H1 (cell line): Measurements from ENCODE around the gene RERE. TPM values are rescaled to one million over a fixed set of nuclear protein-coding genes. Genes with fewer than 3 reads are reported as not detected.

Experiments
- CTCF ChIA-PET: fragments of 300-600 bp; sonication (Branson Sonifier 250); formaldehyde crosslinking; loops from one replicate; lab custom pipeline; 2021; ENCODE audit not compliant: partially characterized antibody; lab: Charles Lee
- POLR2A ChIA-PET: fragments of 300-600 bp; sonication (Branson Sonifier 250); formaldehyde crosslinking; loops from one replicate; lab custom pipeline; 2021; ENCODE audit warnings: inconsistent platforms; ENCODE audit not compliant: partially characterized antibody; lab: Charles Lee
- DNase-seq, 2 experiments: peaks; one replicate each; pipeline versions ENCODE4 v3.0.0 to v3.0.0-alpha.2; 2010 to 2022; ENCODE audit warnings: low spot score in 2 of 2, low read depth in 1 of 2, mixed read lengths in 1 of 2
- FAIRE-seq: peaks from 2 replicates; lab custom pipeline; 2011; peaks lifted over from hg19 to GRCh38; lab: Jason Lieb, UNC
- H2AFZ ChIP-seq: 2 replicates; pipeline ENCODE4 v1.8.1; 2012; ENCODE audit warnings: low read length, inconsistent platforms
- H2AK5ac ChIP-seq: 2 replicates; pipeline ENCODE4 v1.6.1; 2013; ENCODE audit warnings: low read depth, low read length
- H2BK120ac ChIP-seq: replicated peaks from 2 replicates; pipeline ENCODE3; 2013; ENCODE audit warnings: low read depth, low read length, inconsistent platforms
- H2BK12ac ChIP-seq: 2 replicates; pipeline ENCODE4 v1.6.1; 2013; ENCODE audit warnings: low read depth, low read length
- H2BK15ac ChIP-seq: 2 replicates; pipeline ENCODE4 v1.6.1; 2013; ENCODE audit warnings: low read length
- H2BK20ac ChIP-seq: 2 replicates; pipeline ENCODE4 v1.6.1; 2013; ENCODE audit warnings: low read length
- H2BK5ac ChIP-seq: 2 replicates; pipeline ENCODE4 v1.6.1; 2013; ENCODE audit warnings: low read depth, low read length
- H3K14ac ChIP-seq: 2 replicates; pipeline ENCODE4 v1.6.1; 2013; ENCODE audit warnings: inconsistent platforms; ENCODE audit not compliant: insufficient read length
- H3K18ac ChIP-seq: 2 replicates; pipeline ENCODE4 v1.6.1; 2013; ENCODE audit warnings: low read length; ENCODE audit errors: extremely low read depth
- H3K23ac ChIP-seq: 2 replicates; pipeline ENCODE4 v1.6.1; 2013; ENCODE audit warnings: inconsistent platforms; ENCODE audit not compliant: insufficient read length
- H3K23me2 ChIP-seq: 2 replicates; pipeline ENCODE4 v1.6.1; 2013; ENCODE audit warnings: low read depth, low read length
- H3K27ac ChIP-seq: 2 replicates; pipeline ENCODE4 v1.6.1; 2011; ENCODE audit warnings: low read depth, low read length, inconsistent platforms
- H3K27me3 ChIP-seq, 4 experiments: replicated peaks in 1 of 4; 1 replicate in 1 of 4; 2 replicates in 3 of 4; pipeline versions ENCODE4 v1.6.1 to v1.8.1; 2011 to 2013; ENCODE audit warnings: low read length in 3 of 4, mild to moderate bottlenecking in 3 of 4, inconsistent platforms in 2 of 4, mixed read lengths in 2 of 4, moderate library complexity in 1 of 4; ENCODE audit not compliant: control insufficient read depth in 3 of 4, insufficient read depth in 3 of 4; ENCODE audit errors: extremely low read depth in 1 of 4
- H3K36me3 ChIP-seq, 4 experiments: 2 replicates each; pipeline versions ENCODE4 v1.6.1 to v1.8.1; 2011 to 2013; ENCODE audit warnings: mild to moderate bottlenecking in 4 of 4, low read length in 3 of 4, moderate library complexity in 2 of 4, control low read depth in 1 of 4, inconsistent platforms in 1 of 4; ENCODE audit not compliant: insufficient read depth in 4 of 4, control insufficient read depth in 2 of 4
- H3K4ac ChIP-seq: replicated peaks from 2 replicates; pipeline ENCODE3; 2013; ENCODE audit warnings: low read length, low read depth, mixed read lengths, inconsistent platforms; ENCODE audit not compliant: insufficient read length
- H3K4me1 ChIP-seq, 4 experiments: replicated peaks in 1 of 4; 1 replicate in 1 of 4; 2 replicates in 3 of 4; pipeline versions ENCODE4 v1.6.1 to v1.8.1; 2011 to 2013; ENCODE audit warnings: low read length in 3 of 4, inconsistent platforms in 2 of 4, mixed read lengths in 1 of 4; ENCODE audit not compliant: insufficient read depth in 4 of 4, control insufficient read depth in 3 of 4
- H3K4me2 ChIP-seq, 2 experiments: 2 replicates each; pipeline versions ENCODE4 v1.6.1 to v1.8.1; 2011 to 2013; ENCODE audit warnings: low read depth in 2 of 2, low read length in 2 of 2, control low read depth in 1 of 2, inconsistent platforms in 1 of 2, mild to moderate bottlenecking in 1 of 2; ENCODE audit not compliant: insufficient read depth in 1 of 2
- H3K4me3 ChIP-seq, 4 experiments: fragments of 200-600, 300-600 bp in 1 of 4; sonication (generic), shearing (Covaris generic), sonication (Bioruptor Twin) in 1 of 4; 2 replicates each; pipeline versions ENCODE4 v1.5.1 to v1.8.1; 2011 to 2016; ENCODE audit warnings: low read length in 4 of 4, low read depth in 3 of 4, control low read depth in 2 of 4, inconsistent platforms in 2 of 4, mild to moderate bottlenecking in 2 of 4, mixed read lengths in 1 of 4, moderate library complexity in 1 of 4; ENCODE audit not compliant: insufficient read depth in 2 of 4; ENCODE audit errors: extremely low read depth in 1 of 4
- H3K56ac ChIP-seq: replicated peaks from 2 replicates; pipeline ENCODE3; 2013; ENCODE audit warnings: low read depth, mild to moderate bottlenecking, mixed read lengths, low read length, inconsistent platforms; ENCODE audit not compliant: insufficient read length
- H3K79me1 ChIP-seq: 2 replicates; pipeline ENCODE4 v1.6.1; 2013; ENCODE audit warnings: low read depth, low read length, control low read depth
- H3K79me2 ChIP-seq, 2 experiments: 2 replicates each; pipeline versions ENCODE4 v1.6.1 to v1.8.1; 2012 to 2013; ENCODE audit warnings: low read length in 2 of 2, mild to moderate bottlenecking in 2 of 2, inconsistent platforms in 1 of 2; ENCODE audit not compliant: insufficient read depth in 2 of 2, control insufficient read depth in 1 of 2
- H3K9ac ChIP-seq, 4 experiments: replicated peaks in 1 of 4; 1 replicate in 1 of 4; 2 replicates in 3 of 4; pipeline versions ENCODE4 v1.6.1 to v1.8.1; 2011 to 2013; ENCODE audit warnings: low read depth in 3 of 4, low read length in 3 of 4, control low read depth in 2 of 4, mild to moderate bottlenecking in 2 of 4, moderate library complexity in 2 of 4, inconsistent platforms in 1 of 4; ENCODE audit errors: extremely low read depth in 1 of 4
- H3K9me3 ChIP-seq, 2 experiments: 2 replicates each; pipeline versions ENCODE4 v1.6.1 to v1.8.1; 2012 to 2013; ENCODE audit warnings: mild to moderate bottlenecking in 2 of 2, moderate library complexity in 2 of 2, control low read depth in 1 of 2, inconsistent platforms in 1 of 2, low read depth in 1 of 2, low read length in 1 of 2, mixed read lengths in 1 of 2; ENCODE audit not compliant: insufficient read depth in 2 of 2
- H4K20me1 ChIP-seq, 2 experiments: replicated peaks in 1 of 2; 2 replicates each; pipeline versions ENCODE3 to v1.8.1; 2011 to 2013; ENCODE audit warnings: inconsistent platforms in 2 of 2, low read length in 2 of 2, mild to moderate bottlenecking in 1 of 2; ENCODE audit not compliant: insufficient read depth in 2 of 2, control insufficient read depth in 1 of 2
- H4K5ac ChIP-seq: 2 replicates; pipeline ENCODE4 v1.6.1; 2013; ENCODE audit warnings: low read length, low read depth, mixed read lengths, inconsistent platforms; ENCODE audit not compliant: insufficient read length
- H4K8ac ChIP-seq: 2 replicates; pipeline ENCODE4 v1.8.0; 2013; ENCODE audit warnings: mild to moderate bottlenecking, moderate library complexity, low read length, inconsistent platforms; ENCODE audit not compliant: insufficient read depth; ENCODE audit errors: extremely low read depth
- H4K91ac ChIP-seq: replicated peaks from 2 replicates; pipeline ENCODE3; 2013; ENCODE audit warnings: low read length, mixed read lengths, inconsistent platforms; ENCODE audit not compliant: insufficient read length
- BCL11A ChIP-seq, 2 experiments: IDR thresholded peaks; one replicate each; pipeline ENCODE4 v1.6.1; 2011; ENCODE audit warnings: low read depth in 2 of 2, low read length in 2 of 2, mild to moderate bottlenecking in 2 of 2
- CBX5 ChIP-seq: fragments of 300-800, 300-1000 bp; sonication (generic); IDR thresholded peaks from 2 replicates; pipeline ENCODE4 v1.7.1; 2016; ENCODE audit warnings: antibody characterized with exemption, low read length, low read depth
- HDAC2 ChIP-seq, 2 experiments: fragments of 300-600 bp in 1 of 2; sonication (generic) in 1 of 2; IDR thresholded peaks; 2 replicates each; pipeline ENCODE4 v1.6.1; 2011 to 2012; ENCODE audit warnings: low read depth in 2 of 2, low read length in 2 of 2, mild to moderate bottlenecking in 2 of 2, moderate library complexity in 2 of 2, borderline replicate concordance in 1 of 2, inconsistent platforms in 1 of 2
- KDM4A ChIP-seq: IDR thresholded peaks from one replicate; pipeline ENCODE4 v1.7.1; 2012; ENCODE audit warnings: low read depth, mild to moderate bottlenecking, moderate library complexity, low read length, inconsistent platforms; ENCODE audit not compliant: severe bottlenecking
- KDM5A ChIP-seq: fragments of 200-600 bp; IDR thresholded peaks from 2 replicates; pipeline ENCODE4 v1.7.1; 2012; ENCODE audit warnings: mild to moderate bottlenecking, low read length, inconsistent platforms, mixed read lengths
- NANOG ChIP-seq: IDR thresholded peaks from 2 replicates; pipeline ENCODE4 v1.6.1; 2011; ENCODE audit warnings: low read length, low read depth, mild to moderate bottlenecking, inconsistent platforms; ENCODE audit not compliant: insufficient read depth, poor library complexity, severe bottlenecking
- POLR2AphosphoS5 ChIP-seq: IDR thresholded peaks from 2 replicates; pipeline ENCODE4 v1.6.1; 2011; ENCODE audit warnings: low read depth, low read length
- POU5F1 ChIP-seq: IDR thresholded peaks from 2 replicates; pipeline ENCODE4 v1.6.1; 2011; ENCODE audit warnings: low read depth, mild to moderate bottlenecking, low read length, moderate library complexity
- RFX5 ChIP-seq: IDR thresholded peaks from 2 replicates; pipeline ENCODE4 v1.6.1; 2011; ENCODE audit warnings: low read depth, low read length, improper control_type of control experiment, borderline replicate concordance
- WGBS, 2 experiments: shearing (Covaris generic) in 1 of 2; methylation state at CpG; one replicate each; pipeline versions ENCODE4 v1.1.6 to v1.1.7; 2013 to 2015; ENCODE audit warnings: low lambda C conversion rate in 2 of 2, mixed read lengths in 2 of 2, inconsistent platforms in 1 of 2, low coverage in 1 of 2, missing lambda C conversion rate in 1 of 2; ENCODE audit not compliant: insufficient replicate concordance in 2 of 2, insufficient coverage in 1 of 2, insufficient read length in 1 of 2; ENCODE audit errors: extremely low coverage in 1 of 2, missing lambda C conversion rate in 1 of 2; 5-methylcytosine and 5-hydroxymethylcytosine counted together
- polyA plus RNA-seq, 7 experiments: library from polyadenylated mRNA; depleted of rRNA in 3 of 7; stranded (reverse) in 5 of 7; unstranded in 2 of 7; fragments of >200 nt in 5 of 7; fragments of 200-250 nt in 2 of 7; gene quantifications; 1 replicate in 5 of 7; 2 replicates in 1 of 7; 4 replicates in 1 of 7; pipeline versions ENCODE4 v1.2.1 to v1.2.3, GENCODE V29; 2011 to 2013; ENCODE audit warnings: missing spikeins in 2 of 7, mixed read lengths in 2 of 7
- total RNA-seq: library from RNA; stranded (reverse); fragmentation: NEBNext Ultra II Directional; extraction: Animal tissue kit (Norgen Biotek cat#: 25700); gene quantifications from 2 replicates; pipeline ENCODE4 v1.2.1, GENCODE V29; 2021

Gene RERE
- total and polyA plus RNA-seq, 2 of the 8 experiments (the other 6 are each of a cell fraction or from before 2014, with no cell fraction given), result 15.3 to 142 TPM

- POLR2A ChIA-PET, result interaction anchor here (1.3 to 39.6 kb wide), 2 partner anchors 13 to 34 kb away, joined by 4 to 880 read pairs; partner anchors contain the start of gene ENO1
- Histone ChIP-seq H3K23me2 (no peaks in the 10 kb centered on the region), H3K4me2 (no peak overlapping the region), H3K4ac (no peak overlapping the region), H3K18ac (no peak overlapping the region), H4K20me1 (no peaks in the 10 kb centered on the region)
- CTCF ChIA-PET, result interaction anchor here (1.2 to 4.2 kb wide), 6 partner anchors 10 to 169 kb away, joined by 3 to 32 read pairs (median 4); no protein-coding TSS in a partner anchor
- no peak for DNase-seq
- no peak for TF ChIP-seq KDM4A
- no peak for TF ChIP-seq POU5F1
- TF ChIP-seq RFX5, result no peak
- no peak for TF ChIP-seq HDAC2 (IDR thresholded peaks at IDR 0.05; ENCODE audit: borderline replicate concordance in 1 of 2, low read depth in 2 of 2, low read length in 2 of 2)
- no peak for TF ChIP-seq POLR2AphosphoS5
- no peak for TF ChIP-seq NANOG
- no peak for TF ChIP-seq BCL11A (IDR thresholded peaks at IDR 0.05; ENCODE audit: low read depth in 2 of 2, low read length in 2 of 2)
- TF ChIP-seq KDM5A, result no peak
- no peak for TF ChIP-seq CBX5
- TF ChIP-seq, all 59 proteins: peak for 0
- no peaks in the 10 kb centered on the region for H3K36me3 ChIP-seq
- no peak overlapping the region for H3K56ac ChIP-seq
- no peak overlapping the region for H4K5ac ChIP-seq
- no peak overlapping the region for H4K91ac ChIP-seq
- no peak overlapping the region for H3K27ac ChIP-seq
- no peak overlapping the region for H2AK5ac ChIP-seq
- no peak overlapping the region for H2BK12ac ChIP-seq
- H3K14ac ChIP-seq, result no peak overlapping the region
- H2BK120ac ChIP-seq, result no peak overlapping the region
- no peak overlapping the region for H3K23ac ChIP-seq
- no peak for FAIRE-seq
- H2BK15ac ChIP-seq, result no peak overlapping the region
- WGBS, 2 experiments, result 90% methylated on average over 14 of the region's 14 CpGs; no CpG with 5 or more reads in 1 of the 2 experiments
- H2BK5ac ChIP-seq, result no peak overlapping the region
- no peak overlapping the region for H4K8ac ChIP-seq
- no peak overlapping the region for H2BK20ac ChIP-seq
- H3K4me3 ChIP-seq, result no peak overlapping the region
- no peaks in the 10 kb centered on the region for H3K4me1 ChIP-seq
- no peak overlapping the region for H2AFZ ChIP-seq
- no peaks in the 10 kb centered on the region for H3K79me1 ChIP-seq
- no peaks in the 10 kb centered on the region for H3K27me3 ChIP-seq
- no peaks in the 10 kb centered on the region for H3K79me2 ChIP-seq
- H3K9me3 ChIP-seq, result no peaks in the 10 kb centered on the region
- H3K9ac ChIP-seq, result no peak overlapping the region; a peak in 1 of 7 replicates
Observed at GRCh38 chr1:8835941-8836643, 18.7 kb upstream of the RERE start.
